Subcutaneous abdominal adipose tissue (tissue), 5 donors: ENCODE results near the gene LARP4.
"Not testable (repeated sequence)": the region's sequence is repeated elsewhere in the genome, so short reads cannot be mapped to it uniquely, and the experiment has no call there.

Source experiments
- H3K27ac ChIP-seq: one replicate; pipeline ENCODE4 v1.7.0; 2013; ENCODE audit warnings: low read depth, mild to moderate bottlenecking, inconsistent platforms, low read length, moderate library complexity
- H3K27me3 ChIP-seq, 5 donors: one replicate each; pipeline ENCODE4 v1.7.0; 2013; ENCODE audit warnings: low read length in 5 of 5, inconsistent platforms in 1 of 5; ENCODE audit not compliant: control insufficient read depth in 5 of 5, insufficient read depth in 4 of 5
- H3K36me3 ChIP-seq, 5 donors: one replicate each; pipeline ENCODE4 v1.7.0; 2013; ENCODE audit warnings: low read length in 5 of 5; ENCODE audit not compliant: control insufficient read depth in 5 of 5, insufficient read depth in 5 of 5
- H3K4me1 ChIP-seq, 5 donors: one replicate each; pipeline ENCODE4 v1.7.0; 2013; ENCODE audit warnings: low read length in 5 of 5, mild to moderate bottlenecking in 3 of 5, moderate library complexity in 1 of 5; ENCODE audit not compliant: control insufficient read depth in 5 of 5, insufficient read depth in 5 of 5
- H3K4me3 ChIP-seq, 5 donors: one replicate each; pipeline ENCODE4 v1.7.0; 2013; ENCODE audit warnings: low read length in 5 of 5, low read depth in 1 of 5
- H3K9ac ChIP-seq, 5 donors: one replicate each; pipeline ENCODE4 v1.7.0; 2013; ENCODE audit warnings: low read length in 5 of 5, mild to moderate bottlenecking in 4 of 5, moderate library complexity in 3 of 5
- H3K9me3 ChIP-seq, 5 donors: one replicate each; pipeline ENCODE4 v1.7.0; 2013; ENCODE audit warnings: low read length in 5 of 5; ENCODE audit not compliant: control insufficient read depth in 5 of 5
- donor health status: healthy.
- donor health status: healthy.
- donor health status: healthy.
- donor health status: healthy.
- donor health status: healthy.

The LARP4 gene

GRCh38 chr12:50423342-50423741, 22.7 kb downstream of the LARP4 start:
- not testable (repeated sequence) for H3K27ac ChIP-seq, H3K4me3 ChIP-seq, H3K36me3 ChIP-seq, H3K9me3 ChIP-seq, H3K27me3 ChIP-seq, H3K9ac ChIP-seq
- H3K4me1 ChIP-seq = peaks cover 0 to 12% (median 0%) of the 10 kb centered on the region in 5 donors

- Histone ChIP-seq H3K27ac (no peak overlapping the region), H3K9me3 (no peaks in the 10 kb centered on the region), H3K36me3 (peaks cover 7 to 22% (median 16%) of the 10 kb centered on the region in 5 donors), H3K4me3 (no peak overlapping the region), H3K4me1 (peaks cover 0 to 12% (median 0%) of the 10 kb centered on the region in 5 donors), H3K27me3 (no peaks in the 10 kb centered on the region), H3K9ac (no peak overlapping the region)
Observed at GRCh38 chr12:50425589-50426258, 25.0 kb downstream of the LARP4 start.

- H3K36me3 ChIP-seq = peaks cover 33 to 71% (median 63%) of the 10 kb centered on the region in 5 donors
- not testable (repeated sequence) for H3K4me1 ChIP-seq, H3K9me3 ChIP-seq, H3K4me3 ChIP-seq, H3K27ac ChIP-seq, H3K9ac ChIP-seq, H3K27me3 ChIP-seq
Observed at GRCh38 chr12:50431656-50432055, 31.0 kb downstream of the LARP4 start.

GRCh38 chr12:50440288-50440687, 39.6 kb downstream of the LARP4 start:
- Histone ChIP-seq H3K4me1 (no peaks in the 10 kb centered on the region), H3K9me3 (no peaks in the 10 kb centered on the region), H3K27me3 (no peaks in the 10 kb centered on the region), H3K4me3 (no peak overlapping the region), H3K36me3 (peaks cover 54 to 88% (median 83%) of the 10 kb centered on the region in 5 donors), H3K9ac (no peak overlapping the region), H3K27ac (no peak overlapping the region)

- Histone ChIP-seq H3K4me1 (no peaks in the 10 kb centered on the region), H3K9ac (no peak overlapping the region), H3K4me3 (no peak overlapping the region), H3K27ac (no peak overlapping the region), H3K27me3 (no peaks in the 10 kb centered on the region), H3K36me3 (peaks cover 49 to 83% (median 74%) of the 10 kb centered on the region in 5 donors), H3K9me3 (no peaks in the 10 kb centered on the region)
Observed at GRCh38 chr12:50441763-50442162, 41.1 kb downstream of the LARP4 start.

GRCh38 chr12:50442178-50442908, 41.7 kb downstream of the LARP4 start:
- H3K27ac ChIP-seq = no peak overlapping the region
- H3K9ac ChIP-seq = no peak overlapping the region
- H3K4me1 ChIP-seq = no peaks in the 10 kb centered on the region
- no peak overlapping the region for H3K4me3 ChIP-seq
- H3K9me3 ChIP-seq = no peaks in the 10 kb centered on the region
- peaks cover 49 to 82% (median 75%) of the 10 kb centered on the region in 5 donors for H3K36me3 ChIP-seq
- H3K27me3 ChIP-seq = no peaks in the 10 kb centered on the region

GRCh38 chr12:50449671-50450070, 49.0 kb downstream of the LARP4 start:
- H3K4me3 ChIP-seq = not testable (repeated sequence)
- H3K36me3 ChIP-seq = peaks cover 24 to 57% (median 29%) of the 10 kb centered on the region in 5 donors

GRCh38 chr12:50452795-50453194, 52.1 kb downstream of the LARP4 start:
- no peaks in the 10 kb centered on the region for H3K4me1 ChIP-seq
- H3K9ac ChIP-seq = no peak overlapping the region
- no peak overlapping the region for H3K4me3 ChIP-seq
- H3K9me3 ChIP-seq = no peaks in the 10 kb centered on the region
- no peaks in the 10 kb centered on the region for H3K27me3 ChIP-seq
- no peak overlapping the region for H3K27ac ChIP-seq
- H3K36me3 ChIP-seq = peaks cover 22 to 49% (median 29%) of the 10 kb centered on the region in 5 donors

More at GRCh38 chr12:50449671-50450070, 49.0 kb downstream of the LARP4 start:
- not testable (repeated sequence) for H3K9me3 ChIP-seq, H3K9ac ChIP-seq, H3K27ac ChIP-seq, H3K27me3 ChIP-seq, H3K4me1 ChIP-seq

- H3K36me3 ChIP-seq = peaks cover 22 to 41% (median 29%) of the 10 kb centered on the region in 5 donors
- no peaks in the 10 kb centered on the region for H3K4me1 ChIP-seq
- H3K4me3 ChIP-seq = no peak overlapping the region
- no peak overlapping the region for H3K9ac ChIP-seq
- no peak overlapping the region for H3K27ac ChIP-seq
- no peaks in the 10 kb centered on the region for H3K27me3 ChIP-seq
- H3K9me3 ChIP-seq = no peaks in the 10 kb centered on the region
Observed at GRCh38 chr12:50453872-50454271, 53.2 kb downstream of the LARP4 start.

- Histone ChIP-seq H3K36me3 (peaks cover 27 to 52% (median 38%) of the 10 kb centered on the region in 5 donors), H3K9ac (no peak overlapping the region), H3K9me3 (no peaks in the 10 kb centered on the region), H3K4me1 (no peaks in the 10 kb centered on the region), H3K4me3 (no peak overlapping the region), H3K27me3 (no peaks in the 10 kb centered on the region), H3K27ac (no peak overlapping the region)
Observed at GRCh38 chr12:50458606-50459005, 57.9 kb downstream of the LARP4 start.
